HG03439 (cell line): ENCODE results near the gene OR7D2.
"Not testable (repeated sequence)": the region's sequence is repeated elsewhere in the genome, so short reads cannot be mapped to it uniquely, and the experiment has no call there.

Experiments
- ATAC-seq: cut with Tn5 transposase; IDR thresholded peaks from one replicate; pipeline ENCODE4 v1.9.1; 2021; ENCODE audit warnings: mild to moderate bottlenecking, moderate library complexity; ENCODE audit not compliant: unreplicated experiment

OR7D2 gene

DNA sequence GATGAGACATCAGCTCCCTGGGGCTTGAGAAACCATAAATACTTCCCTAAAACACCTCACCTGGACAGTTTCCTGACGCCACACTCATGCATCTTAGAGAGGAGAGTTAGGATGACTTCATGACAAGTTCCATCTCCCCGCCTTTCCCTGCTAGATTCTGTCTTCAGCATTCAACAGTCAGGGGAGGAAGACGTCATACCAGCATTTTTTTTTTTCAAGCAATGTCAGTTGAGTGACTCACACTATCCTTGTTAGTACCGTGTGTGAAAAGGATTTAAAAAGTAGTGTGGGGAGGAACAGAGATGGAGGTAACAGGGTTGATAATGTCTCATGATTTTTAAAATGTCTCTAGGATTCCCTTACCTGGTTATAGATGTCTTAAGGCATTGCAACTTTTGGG lies at the start of gene OR7D2:
OR7D2 (plus strand) TSS at position 79 of the 400 bp plus-strand sequence. CDS start 6,803 bp downstream, outside the sequence.
- no peak for ATAC-seq

DNA sequence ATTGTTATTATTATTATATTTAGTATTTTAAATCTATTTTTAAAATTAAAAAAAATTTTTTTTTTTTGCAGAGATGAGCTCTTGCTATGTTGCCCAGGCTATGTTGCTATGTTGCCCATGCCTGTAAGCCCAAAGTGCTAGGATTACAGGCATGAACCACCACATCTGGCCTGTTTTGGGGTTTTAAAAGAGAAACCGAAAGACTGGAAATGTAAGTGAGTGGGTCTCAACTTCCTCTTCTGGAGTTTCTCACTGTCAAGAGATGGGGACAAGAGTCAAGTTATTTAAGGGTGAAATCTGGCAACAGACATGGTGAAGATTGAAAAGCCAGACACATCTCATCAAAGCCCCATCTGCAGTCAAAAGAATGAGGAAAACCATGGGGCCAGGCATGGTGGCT lies 47.8 kb upstream of the OR7D2 start:
- no peak for ATAC-seq

DNA sequence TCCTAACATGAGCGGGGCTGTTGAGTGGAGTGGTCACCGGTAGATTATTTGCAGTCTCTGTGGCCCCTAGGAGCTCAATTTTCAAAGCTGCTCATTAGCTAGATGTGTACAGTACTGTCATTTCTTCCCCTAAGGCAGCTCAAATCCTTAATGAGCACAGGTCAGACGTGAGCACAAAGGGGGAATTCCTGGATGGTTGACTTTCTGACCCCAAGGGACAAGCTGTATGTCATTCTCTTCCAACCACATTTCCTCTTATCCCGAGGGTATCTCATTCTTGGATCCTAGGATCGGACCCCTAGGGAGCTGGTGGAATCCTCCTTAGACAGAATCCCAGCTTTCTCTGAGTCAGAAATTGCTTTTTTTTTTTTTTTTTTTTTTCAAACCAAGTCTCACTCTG lies 46.4 kb upstream of the OR7D2 start:
- no peak for ATAC-seq

DNA sequence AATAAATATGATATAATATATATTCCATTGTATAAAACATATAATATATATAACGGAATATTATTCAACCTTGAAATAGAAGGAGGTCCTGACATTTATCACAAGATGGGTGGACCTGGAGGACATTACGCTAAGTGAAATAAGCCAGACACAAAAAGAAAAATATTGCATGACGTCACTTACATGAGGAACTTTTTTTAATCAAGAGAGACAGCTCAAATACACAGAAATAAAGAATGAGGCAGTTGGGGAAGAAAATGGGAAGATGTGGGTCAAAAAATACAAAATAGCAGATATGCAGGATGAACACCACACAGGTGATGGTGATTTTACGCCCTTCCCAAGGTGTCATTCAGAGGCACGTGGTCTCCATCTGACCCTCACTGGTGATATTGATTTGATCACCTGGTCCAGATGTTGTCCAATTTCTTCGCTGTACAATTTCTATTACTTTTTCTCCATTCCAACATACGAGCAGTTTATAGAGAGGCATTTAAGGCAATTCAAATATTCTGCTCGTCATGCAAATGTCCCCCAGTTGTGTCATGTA lies 39.1 kb upstream of the OR7D2 start:
- ATAC-seq: peak; percentile 11

DNA sequence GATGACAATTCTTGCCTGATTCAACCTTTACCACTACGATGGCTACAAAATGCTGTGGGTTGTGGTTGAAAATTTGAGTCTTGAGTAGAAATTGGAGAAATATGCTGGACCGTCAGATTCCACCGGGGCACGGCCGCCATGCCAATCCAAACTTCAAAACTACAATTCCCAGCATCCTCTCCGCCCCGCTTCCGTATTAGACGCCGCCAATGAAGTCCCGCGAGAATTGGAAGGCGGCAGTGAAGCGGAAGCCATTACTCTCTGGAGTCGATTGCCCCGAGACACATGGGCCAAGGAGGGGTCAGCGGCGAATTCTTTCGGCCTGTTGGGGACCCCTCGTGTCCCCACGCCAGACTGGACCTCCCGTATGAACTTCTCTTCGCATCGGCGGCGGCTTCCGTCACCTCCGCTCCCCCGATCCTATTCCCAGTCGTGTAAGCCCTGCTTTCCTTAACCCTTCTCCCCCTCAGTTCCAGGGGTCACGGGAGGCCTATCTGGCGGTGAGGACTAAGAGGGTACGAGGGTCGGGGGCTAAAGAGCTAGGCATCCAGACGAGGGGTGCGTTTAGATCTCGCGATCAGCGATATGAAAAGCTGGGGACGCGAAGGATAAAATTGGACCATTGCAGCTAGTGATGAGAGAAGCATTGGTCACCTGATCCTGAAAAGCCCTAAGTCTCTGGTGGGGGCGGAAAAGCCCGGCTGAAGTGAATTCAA lies 38.5 kb upstream of the OR7D2 start, which contains the start of gene ZNF317:
ZNF317 (plus strand) TSS at position 239 of the 716 bp plus-strand sequence. CDS start 15,620 bp downstream, outside the sequence.
- peak; percentile 92 for ATAC-seq

DNA sequence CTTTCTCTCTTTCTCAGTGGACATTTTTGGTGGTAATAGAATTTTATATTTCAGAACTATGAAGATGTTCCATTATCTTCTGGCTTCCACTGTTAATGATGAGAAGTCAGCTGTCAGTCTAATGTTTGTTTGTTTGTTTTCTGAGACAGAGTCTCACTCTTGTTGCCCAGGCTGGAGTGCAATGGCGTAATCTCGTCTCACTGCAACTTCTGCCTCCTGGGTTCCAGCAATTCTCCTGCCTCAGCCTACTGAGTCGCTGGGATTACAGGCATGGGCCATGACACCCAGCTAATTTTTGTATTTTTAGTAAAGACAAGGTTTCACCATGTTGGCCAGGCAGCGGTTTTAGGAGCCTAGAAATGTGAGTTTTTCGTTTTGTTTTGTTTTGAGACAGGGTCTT lies 33.9 kb upstream of the OR7D2 start:
- no peak for ATAC-seq

DNA sequence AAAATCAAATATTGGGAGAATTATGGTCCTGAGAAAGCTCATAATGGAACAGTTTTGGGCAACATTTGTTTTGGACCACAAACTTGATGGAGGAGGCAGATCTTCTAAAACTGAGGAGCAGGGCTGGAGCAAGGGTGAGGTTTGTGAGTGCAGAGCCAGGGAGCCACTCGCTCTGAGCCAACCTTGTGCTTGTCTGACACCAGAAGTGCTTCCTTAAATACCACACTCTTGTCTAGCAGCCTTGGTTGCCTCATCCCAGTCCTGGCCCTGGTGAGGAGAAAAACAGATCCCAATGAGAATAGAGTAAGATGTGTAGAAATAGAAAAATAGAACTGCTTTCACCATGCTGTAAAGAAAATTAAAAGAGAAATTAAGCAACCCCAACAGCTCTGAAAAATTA lies 31.9 kb upstream of the OR7D2 start:
- no peak for ATAC-seq

DNA sequence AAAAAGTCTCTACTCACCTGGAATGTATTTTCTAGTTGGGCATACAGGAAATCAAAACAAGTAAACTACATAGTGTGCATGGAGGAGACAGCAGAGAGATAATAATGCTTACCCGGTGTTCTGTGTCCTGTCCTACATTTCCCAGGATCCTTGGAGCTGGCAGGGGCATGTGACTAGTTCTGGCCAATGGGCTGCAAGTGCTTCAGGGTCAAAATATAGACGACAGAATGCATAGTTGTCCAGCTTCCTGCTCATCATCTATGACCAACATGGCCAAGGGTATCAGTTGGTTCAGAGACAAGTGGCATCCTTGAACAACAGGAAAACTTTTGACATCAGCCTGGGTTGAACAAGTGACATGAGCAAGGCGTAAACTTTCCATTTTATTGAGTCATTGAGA lies 30.1 kb upstream of the OR7D2 start:
- ATAC-seq: no peak

DNA sequence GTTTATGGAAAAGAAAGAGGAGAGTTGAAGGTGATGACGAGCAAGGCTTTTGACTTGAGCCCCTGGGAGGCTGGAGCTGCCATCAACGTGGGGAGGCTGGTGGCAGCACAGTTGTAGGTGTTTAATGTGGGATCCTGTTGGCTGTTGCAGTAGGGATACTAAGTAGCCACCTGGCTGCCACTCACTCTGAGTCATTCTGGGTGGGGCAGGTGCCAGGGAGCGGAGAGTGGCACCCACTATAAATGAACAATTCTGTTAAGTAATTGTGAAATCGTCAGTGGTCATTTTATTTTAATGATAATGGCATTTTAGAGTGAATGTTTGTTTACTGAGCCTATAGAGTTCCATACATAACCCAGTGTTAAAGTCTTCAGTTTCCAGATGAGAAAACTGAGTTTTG lies 28.8 kb upstream of the OR7D2 start:
- no peak for ATAC-seq

DNA sequence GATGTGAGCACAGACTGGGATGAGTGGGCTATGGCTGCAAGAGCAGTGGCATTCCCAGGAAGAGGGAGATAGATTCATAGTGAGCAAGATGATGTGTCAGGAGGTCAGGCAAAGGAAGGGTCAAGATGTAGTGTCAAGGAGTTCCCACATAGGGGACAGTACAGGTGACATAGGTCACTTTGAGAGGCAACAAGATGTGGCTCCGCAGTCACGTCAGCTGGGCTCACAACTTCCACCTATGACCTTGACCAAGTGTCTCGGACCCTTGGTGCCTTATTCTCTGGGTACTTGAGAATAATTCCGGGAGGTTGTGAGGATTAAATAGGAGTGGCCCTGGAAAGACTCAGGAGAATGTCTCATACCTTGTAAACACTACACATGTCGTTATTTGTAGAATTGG lies 28.1 kb upstream of the OR7D2 start:
- no peak for ATAC-seq

DNA sequence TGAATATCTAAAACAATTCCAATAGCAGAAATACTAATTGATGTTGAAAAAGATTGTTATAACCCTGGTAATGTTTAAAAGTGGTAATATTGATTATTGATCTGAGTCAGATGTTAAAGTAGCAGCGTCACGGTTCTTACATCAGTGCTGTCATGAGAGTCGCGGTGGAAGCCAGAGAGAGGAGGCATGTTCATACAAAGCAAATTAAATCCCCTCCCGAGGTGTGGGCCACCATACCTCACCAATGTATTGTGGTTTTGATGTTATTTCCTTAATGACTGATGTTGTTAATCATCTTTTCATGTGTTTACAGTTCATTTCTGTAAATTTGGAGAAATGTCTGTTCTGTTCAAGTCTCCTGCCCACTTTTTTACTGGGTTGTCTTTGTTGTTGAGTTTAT lies 27.4 kb upstream of the OR7D2 start:
- no peak for ATAC-seq

DNA sequence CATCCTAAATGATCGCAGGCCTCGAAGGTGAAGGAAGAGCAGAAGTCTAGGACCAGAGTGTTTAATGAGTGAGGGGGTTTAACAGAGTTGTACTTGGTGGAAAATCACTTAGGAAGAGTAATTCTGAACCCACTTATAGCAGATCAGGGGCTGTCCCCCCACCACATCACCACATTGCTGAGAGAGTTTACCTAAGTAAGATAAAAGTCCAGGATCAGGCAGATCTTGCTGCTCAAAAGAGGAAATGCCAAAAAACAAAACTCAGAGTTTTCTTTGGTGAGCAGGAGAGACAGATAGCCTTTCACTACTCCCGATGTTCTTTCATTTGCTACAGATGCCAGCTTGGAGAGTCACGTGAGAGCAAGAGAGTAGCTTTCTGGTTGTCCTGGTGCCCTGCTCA lies 23.2 kb upstream of the OR7D2 start:
- ATAC-seq: no peak

DNA sequence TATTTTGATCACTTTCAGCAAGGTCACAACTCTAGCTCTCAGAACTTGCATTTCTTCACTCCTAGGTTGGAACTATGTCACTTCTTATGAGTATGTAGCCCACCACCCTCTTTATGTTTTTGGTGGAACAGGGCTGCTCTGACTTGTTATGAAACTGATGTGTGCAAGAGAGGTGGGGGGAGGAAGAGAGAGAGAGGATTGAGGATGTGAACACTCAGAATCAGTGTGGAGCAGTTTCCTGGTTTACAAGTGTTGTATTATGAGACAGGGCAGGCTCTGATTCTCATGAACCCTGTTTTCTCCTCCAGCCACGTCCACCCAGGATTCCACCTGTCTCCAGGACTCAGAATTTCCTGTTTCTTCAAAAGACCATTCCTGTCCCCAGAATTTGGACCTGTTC lies 22.5 kb upstream of the OR7D2 start:
- no peak for ATAC-seq

DNA sequence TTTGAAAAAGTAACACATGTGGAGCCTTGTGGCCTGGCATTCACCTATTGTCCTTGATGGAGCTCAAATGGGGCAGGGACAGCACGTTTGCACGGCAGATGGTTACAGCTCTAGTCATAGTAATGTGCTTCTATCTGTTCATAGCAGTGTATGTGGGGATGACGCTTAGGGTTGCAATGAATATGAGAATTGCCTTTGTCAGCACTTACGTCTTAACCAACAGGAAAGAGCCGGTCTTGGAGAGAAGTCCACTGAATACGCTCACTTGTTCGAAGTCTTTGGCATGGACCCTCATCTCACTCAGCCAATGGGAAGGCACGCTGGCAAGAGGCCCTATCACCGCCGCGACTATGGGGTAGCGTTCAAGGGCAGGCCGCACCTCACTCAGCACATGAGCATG lies 18.9 kb upstream of the OR7D2 start:
- no peak for ATAC-seq

DNA sequence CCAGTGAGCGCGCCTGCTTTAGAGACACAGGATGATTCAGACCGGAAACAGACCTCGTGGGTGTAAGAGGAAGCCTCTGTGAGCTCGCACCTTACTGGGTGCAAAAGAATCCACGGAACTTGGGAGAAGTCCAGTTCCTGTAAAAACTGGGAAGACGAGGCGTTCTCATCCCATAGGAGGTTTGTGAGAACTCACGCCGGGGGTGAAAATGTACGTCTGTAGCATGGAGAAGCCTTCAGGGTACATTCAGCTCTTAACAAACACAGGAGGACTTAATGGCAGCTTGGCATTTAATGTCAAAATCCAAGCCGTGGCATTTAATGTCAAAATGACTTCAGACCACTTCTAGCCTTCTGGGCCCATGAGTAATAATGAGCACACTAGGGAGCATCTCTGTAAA lies 17.4 kb upstream of the OR7D2 start:
- ATAC-seq: no peak

DNA sequence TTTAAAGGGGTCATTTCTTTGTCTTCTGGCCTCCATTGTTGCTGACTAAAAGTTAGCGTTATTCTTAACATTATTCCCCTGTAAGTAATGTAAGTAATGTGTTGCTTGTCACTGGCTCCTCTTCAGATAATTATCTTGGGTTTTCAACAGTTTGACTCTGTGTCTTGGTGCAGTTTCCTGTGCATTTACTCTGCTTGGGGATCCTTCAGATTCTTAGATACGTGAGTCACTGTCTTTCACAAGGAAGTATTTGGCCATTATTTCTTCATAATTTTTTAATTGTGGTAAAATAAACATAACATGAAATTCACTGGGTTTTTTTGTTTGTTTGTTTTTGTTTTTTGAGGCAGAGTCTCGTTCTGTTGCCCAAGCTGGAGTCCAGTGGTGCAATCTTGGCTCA lies 13.5 kb upstream of the OR7D2 start:
- no peak for ATAC-seq

DNA sequence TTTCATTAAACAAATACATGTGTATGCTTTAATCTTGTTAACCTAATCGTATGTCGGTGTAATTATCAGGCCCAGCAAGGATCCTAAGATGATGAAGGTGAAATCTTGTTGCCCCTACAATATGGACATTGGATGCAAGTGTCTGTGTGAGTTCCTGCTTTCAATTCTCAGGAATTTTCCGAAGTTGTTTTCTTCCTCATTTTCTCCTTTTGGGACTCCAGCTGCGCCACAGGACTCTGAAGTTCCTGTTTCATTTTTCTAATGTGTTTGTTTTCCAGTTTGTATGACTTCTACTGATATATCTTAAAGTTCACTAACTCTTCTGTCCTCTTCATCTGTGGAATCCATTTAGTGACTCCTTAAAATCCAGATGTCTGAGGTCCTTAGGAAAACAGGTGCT lies 11.9 kb upstream of the OR7D2 start:
- ATAC-seq: no peak

DNA sequence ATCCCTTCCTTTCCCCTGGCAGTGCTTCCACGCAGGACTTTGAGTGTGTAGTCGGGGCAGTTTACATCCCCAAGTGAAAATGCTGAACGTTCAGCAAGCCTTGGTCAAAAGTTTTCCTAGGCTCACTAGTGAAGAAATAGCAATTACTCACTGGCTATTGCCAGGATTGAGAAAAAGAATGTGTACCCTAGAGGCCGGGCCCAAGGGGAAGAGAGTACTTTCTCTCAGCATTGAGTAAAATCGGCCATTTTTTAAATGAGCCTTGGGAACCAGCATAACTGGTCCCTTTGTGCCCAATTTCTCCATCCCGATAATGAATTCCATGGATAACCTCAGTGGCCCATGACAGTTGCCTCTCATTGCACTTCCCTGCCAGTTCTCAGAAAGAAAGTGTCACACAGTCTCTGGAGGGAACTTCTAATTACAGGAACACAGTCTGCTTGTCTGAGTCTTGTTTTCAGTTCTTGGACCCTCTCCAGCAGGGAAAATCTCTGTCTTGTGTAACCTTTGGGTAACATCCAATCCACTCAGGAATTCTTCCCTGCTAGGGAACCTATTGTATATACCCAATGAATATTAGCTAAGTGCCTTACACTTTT lies 7.3 kb upstream of the OR7D2 start:
- no peak for ATAC-seq

DNA sequence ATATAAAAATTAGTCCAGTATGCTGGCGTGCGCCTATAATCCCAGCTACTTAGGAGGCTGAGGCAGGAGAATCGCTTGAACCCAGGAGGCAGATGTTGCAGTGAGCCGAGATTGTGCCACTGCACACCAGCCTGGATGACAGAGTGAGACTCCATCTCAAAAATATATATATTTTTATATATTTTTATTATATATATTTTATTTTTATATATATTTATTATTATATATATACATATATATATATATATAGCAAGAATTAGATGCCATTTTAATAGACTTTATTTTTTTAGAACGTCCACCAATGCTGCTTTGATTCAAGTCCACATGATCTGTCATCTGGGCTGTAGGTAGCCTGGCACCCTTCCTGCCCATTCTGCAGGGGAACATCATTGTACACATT lies 3.5 kb upstream of the OR7D2 start:
- ATAC-seq: no peak

DNA sequence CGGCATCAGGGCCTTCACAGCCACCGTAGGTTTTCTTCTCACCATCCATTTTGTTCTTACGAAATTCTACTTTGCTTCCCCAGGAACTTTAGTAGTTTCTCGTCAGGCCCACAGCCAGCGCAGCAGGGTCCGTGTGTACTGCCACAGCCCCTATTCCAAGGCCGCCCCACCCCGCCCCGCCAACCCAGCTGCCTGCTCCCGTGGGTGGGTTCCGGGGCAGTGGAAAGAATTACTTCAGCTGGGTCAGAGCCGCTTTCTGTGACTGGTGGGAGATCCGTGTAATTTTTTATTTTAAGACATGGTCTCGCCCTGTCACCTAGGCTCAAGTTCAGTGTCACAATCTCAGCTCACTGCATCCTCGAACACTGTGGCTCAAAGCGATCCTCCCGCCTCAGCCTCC lies 4.2 kb downstream of the OR7D2 start:
- ATAC-seq: no peak

DNA sequence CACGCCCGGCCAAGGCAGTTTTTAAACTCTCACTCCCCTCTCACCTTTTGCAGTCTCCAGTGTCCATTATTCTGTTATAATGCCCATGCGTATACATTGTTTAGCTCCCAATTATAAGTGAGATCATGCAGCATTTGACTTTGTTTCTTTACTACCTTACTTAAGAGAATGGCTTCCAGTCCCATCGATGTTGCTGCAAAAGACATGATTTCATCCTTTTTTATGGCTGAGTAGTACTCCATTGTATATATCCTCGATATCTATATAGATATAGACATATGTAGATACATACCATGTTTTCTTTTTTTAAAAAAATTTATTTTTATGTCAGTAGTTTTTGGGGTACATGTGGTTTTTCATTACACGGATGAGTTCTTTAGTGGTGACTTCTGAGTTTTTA lies 8.4 kb downstream of the OR7D2 start:
- no peak for ATAC-seq

DNA sequence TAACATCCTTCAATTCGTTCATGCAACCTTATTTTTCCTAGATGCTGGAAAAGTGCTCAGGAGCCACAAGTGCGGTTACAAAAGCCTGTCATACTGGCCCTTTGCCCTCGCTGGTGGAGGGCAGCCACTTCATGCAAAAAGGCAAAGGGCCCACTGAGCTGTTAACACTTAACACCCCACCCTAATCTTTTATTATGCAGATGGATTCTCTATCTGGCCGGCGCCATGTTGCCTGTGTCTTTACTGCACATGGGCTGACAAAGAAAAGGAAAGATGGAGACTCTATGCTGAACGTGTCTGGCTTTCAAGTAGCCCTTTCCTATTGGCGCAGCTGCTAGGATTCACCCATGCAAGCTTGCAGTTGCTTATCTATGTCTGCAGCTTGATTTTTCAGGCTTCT lies 10.8 kb downstream of the OR7D2 start:
- ATAC-seq: no peak

DNA sequence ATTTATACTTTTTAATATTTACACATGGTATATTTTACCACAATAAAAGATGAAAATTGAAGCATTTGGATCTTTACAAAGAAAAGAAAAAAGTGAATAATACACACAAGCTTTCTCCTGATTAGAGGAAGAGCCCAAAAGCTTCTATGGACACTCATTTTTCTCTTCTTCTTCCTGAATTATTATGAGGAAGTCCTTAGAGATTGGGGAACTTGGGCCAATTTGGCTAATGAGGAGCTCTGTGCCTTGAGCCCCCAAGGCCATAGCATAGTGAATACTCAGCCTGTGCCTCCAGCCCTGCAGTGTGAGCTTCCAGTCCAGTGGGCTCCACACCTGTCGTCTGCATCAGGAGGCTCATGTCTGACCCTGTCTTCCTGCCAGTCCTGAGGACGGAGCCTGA lies 19.3 kb downstream of the OR7D2 start:
- ATAC-seq: not testable (repeated sequence)
